Mucosa of descending colon (tissue), 3 donors: Measurements from ENCODE around the gene SIK3. TPM values are rescaled to one million over a fixed set of nuclear protein-coding genes. Genes with fewer than 3 reads are reported as not detected.

Experiments
- ATAC-seq: fragments of 200-7000 bp; cut with Tn5 transposase; one replicate; pipeline ENCODE4 v1.9.1; 2020; ENCODE audit warnings: mild to moderate bottlenecking, moderate library complexity
- DNase-seq, 3 donors: peaks; one replicate each; pipeline ENCODE4 v3.0.0-alpha.2; 2020
- H3K36me3 ChIP-seq: fragments of 200-600 bp; one replicate; pipeline ENCODE4 v1.8.0; 2021; ENCODE audit warnings: low read depth, mild to moderate bottlenecking
- H3K4me1 ChIP-seq: fragments of 200-600 bp; one replicate; pipeline ENCODE4 v1.8.0; 2021; ENCODE audit warnings: low read depth, mild to moderate bottlenecking
- H3K4me3 ChIP-seq: fragments of 200-600 bp; one replicate; pipeline ENCODE4 v1.8.0; 2021; ENCODE audit warnings: mild to moderate bottlenecking
- H3K9me3 ChIP-seq: fragments of 200-600 bp; one replicate; pipeline ENCODE4 v1.8.0; 2021; ENCODE audit warnings: mild to moderate bottlenecking
- intact Hi-C, 2 donors: fragments of 100-400 bp; cut with DNase I in 1 of 2; cut with micrococcal nuclease in 1 of 2; formaldehyde crosslinking; loops; one replicate each; pipeline versions ENCODE4 v1.11.0 to v1.11.1; 2022; cut with DNase I, micrococcal nuclease
- total RNA-seq, 3 donors: library from RNA; stranded (reverse); fragmentation: NEBNext Ultra II Directional in 2 of 3; extraction: Animal tissue kit (Norgen Biotek cat#: 25700) in 2 of 3; gene quantifications; one replicate each; pipeline versions ENCODE4 v1.2.1 to v1.2.4, GENCODE V29; 2021 to 2023
- TF ChIP-seq, protein P1 (sequence below): fragments of 200-600 bp; IDR thresholded peaks from one replicate; pipeline ENCODE4 v1.8.0; 2022; ENCODE audit warnings: antibody characterized with exemption, mild to moderate bottlenecking
- donor health status: DM: no; HTN: no; CAD: no; lungs with moderate emphysema.
- donor health status: DM: no; HTN: no; CAD: no.
- donor health status: DM: no; HTN: yes; CAD: no.

SIK3 gene
- total RNA-seq, 3 donors from 2014 or later, result 28.1 to 55.6 (median 41.8) TPM

GRCh38 chr11:116964269-116964668, 134.0 kb downstream of the SIK3 start:
- intact Hi-C loops, result no loop called here
- DNase-seq (no peak), ATAC-seq (no peak)
- H3K4me3 ChIP-seq, result no peak overlapping the region
- no peaks in the 10 kb centered on the region for H3K9me3 ChIP-seq
- TF ChIP-seq, protein P1, sequence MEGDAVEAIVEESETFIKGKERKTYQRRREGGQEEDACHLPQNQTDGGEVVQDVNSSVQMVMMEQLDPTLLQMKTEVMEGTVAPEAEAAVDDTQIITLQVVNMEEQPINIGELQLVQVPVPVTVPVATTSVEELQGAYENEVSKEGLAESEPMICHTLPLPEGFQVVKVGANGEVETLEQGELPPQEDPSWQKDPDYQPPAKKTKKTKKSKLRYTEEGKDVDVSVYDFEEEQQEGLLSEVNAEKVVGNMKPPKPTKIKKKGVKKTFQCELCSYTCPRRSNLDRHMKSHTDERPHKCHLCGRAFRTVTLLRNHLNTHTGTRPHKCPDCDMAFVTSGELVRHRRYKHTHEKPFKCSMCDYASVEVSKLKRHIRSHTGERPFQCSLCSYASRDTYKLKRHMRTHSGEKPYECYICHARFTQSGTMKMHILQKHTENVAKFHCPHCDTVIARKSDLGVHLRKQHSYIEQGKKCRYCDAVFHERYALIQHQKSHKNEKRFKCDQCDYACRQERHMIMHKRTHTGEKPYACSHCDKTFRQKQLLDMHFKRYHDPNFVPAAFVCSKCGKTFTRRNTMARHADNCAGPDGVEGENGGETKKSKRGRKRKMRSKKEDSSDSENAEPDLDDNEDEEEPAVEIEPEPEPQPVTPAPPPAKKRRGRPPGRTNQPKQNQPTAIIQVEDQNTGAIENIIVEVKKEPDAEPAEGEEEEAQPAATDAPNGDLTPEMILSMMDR, result no peak
- H3K4me1 ChIP-seq, result peaks cover 8% of the 10 kb centered on the region
- no peaks in the 10 kb centered on the region for H3K36me3 ChIP-seq

- ATAC-seq, result no peak
- no peak overlapping the region for H3K4me3 ChIP-seq
- TF ChIP-seq, protein P1, result no peak
- no peaks in the 10 kb centered on the region for H3K9me3 ChIP-seq
- no peak for DNase-seq
- H3K4me1 ChIP-seq, result peaks cover 8% of the 10 kb centered on the region
- H3K36me3 ChIP-seq, result no peaks in the 10 kb centered on the region
- intact Hi-C loops, result no loop called here
Observed at GRCh38 chr11:116963813-116964212, 134.4 kb downstream of the SIK3 start.

- Histone ChIP-seq H3K9me3 (no peaks in the 10 kb centered on the region), H3K36me3 (no peaks in the 10 kb centered on the region), H3K4me3 (no peak overlapping the region), H3K4me1 (peaks cover 8% of the 10 kb centered on the region)
- ATAC-seq (no peak), DNase-seq (no peak)
- intact Hi-C loops, result no loop called here
- TF ChIP-seq, protein P1, result no peak
Observed at GRCh38 chr11:116962108-116962507, 136.1 kb downstream of the SIK3 start.

DNA sequence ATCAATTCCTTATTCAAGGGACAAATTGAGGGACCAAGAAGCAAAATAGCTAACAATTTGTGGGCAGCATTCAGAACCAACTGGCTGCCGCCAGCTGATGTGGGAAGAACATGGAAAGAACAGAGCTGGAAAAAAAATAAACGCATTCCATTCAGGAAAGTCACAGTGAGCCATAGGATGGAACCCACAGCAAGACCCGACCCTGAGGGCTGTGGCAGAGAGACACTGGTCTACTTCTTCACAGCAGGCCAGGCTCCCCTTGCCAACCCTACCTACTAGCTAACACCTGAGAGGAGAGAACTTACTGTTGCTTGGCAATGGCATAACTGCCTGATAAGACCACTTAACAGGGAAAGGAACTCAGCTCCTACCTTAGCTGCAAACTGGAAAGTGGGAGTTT, 137.3 kb downstream of the SIK3 start:
- intact Hi-C loops, result no loop called here
- Histone ChIP-seq H3K4me3 (no peak overlapping the region), H3K4me1 (peaks cover 8% of the 10 kb centered on the region), H3K9me3 (no peaks in the 10 kb centered on the region), H3K36me3 (no peaks in the 10 kb centered on the region)
- no peak for DNase-seq
- TF ChIP-seq, protein P1, result no peak
- peak; percentile 43 for ATAC-seq

GRCh38 chr11:116958246-116958645, 140.0 kb downstream of the SIK3 start:
- ATAC-seq, result peak; percentile 49
- intact Hi-C loops, result no loop called here

More at GRCh38 chr11:116958246-116958645, 140.0 kb downstream of the SIK3 start:
- Histone ChIP-seq H3K36me3 (no peaks in the 10 kb centered on the region), H3K9me3 (no peaks in the 10 kb centered on the region), H3K4me3 (no peak overlapping the region), H3K4me1 (peaks cover 13% of the 10 kb centered on the region)
- no peak for DNase-seq
- TF ChIP-seq, protein P1, result no peak
